GM18505 (cell line): ENCODE measurements around the gene TXNDC11.

Source experiments
- ATAC-seq: cut with Tn5 transposase; IDR thresholded peaks from one replicate; pipeline ENCODE4 v1.9.1; 2021; ENCODE audit not compliant: unreplicated experiment
- POLR2A ChIP-seq: IDR thresholded peaks from 4 replicates; pipeline ENCODE4 v1.6.1; 2011; ENCODE audit warnings: borderline replicate concordance; ENCODE audit not compliant: insufficient read depth, insufficient read length; ENCODE audit errors: extremely low read depth

The TXNDC11 gene

GRCh38 chr16:11674001-11674817, 68.4 kb downstream of the TXNDC11 start:
- no peak for ATAC-seq
- no peak for TF ChIP-seq POLR2A

DNA sequence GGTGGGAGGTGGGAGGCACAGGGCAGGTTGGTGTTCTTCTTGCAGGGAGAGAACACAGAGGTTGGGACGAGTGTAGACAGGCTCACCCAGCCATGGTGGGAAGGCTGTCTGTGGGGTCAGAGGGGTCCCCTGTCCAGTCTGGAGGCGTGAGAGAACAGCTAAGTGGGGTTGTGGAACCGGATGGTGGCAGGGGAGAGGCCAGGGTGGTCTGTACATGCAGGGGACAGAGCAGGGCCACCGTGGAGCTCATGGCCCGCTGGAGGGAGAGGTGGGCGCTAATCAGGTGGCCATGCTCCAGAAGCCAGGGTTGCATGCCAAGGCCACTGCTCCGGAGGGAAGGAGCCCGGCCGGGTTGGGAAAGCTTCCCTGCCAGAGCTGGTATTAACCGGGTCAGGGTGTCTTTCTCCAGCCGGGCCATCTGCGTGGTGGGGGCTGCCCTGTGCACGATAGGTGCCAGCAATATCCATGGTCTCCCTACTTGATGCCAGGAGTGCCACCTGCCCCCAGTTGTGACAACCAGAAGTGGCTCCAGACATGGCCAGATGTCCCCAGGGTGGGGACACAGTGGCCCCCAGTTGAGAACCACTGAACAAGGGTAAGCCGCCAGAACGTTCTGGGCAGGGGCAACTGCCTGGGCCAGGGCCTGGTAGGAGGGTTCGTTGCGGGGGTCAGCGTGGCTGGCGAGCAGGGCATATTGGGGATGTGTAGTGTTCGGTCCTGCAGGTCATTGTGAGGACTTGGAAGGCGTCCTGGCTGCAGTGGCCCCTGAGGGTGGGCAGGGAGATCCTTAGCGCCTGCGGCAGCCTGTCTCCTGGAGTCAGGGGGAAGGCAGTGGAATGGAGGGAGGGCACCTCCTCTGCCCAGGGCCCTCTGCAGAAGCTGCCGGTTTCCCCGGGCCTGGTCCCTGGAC, 69.3 kb downstream of the TXNDC11 start:
- TF ChIP-seq POLR2A = no peak
- ATAC-seq = no peak

GRCh38 chr16:11672206-11673090, 70.2 kb downstream of the TXNDC11 start:
- no peak for ATAC-seq

GRCh38 chr16:11671676-11672075, 71.0 kb downstream of the TXNDC11 start:
- no peak for ATAC-seq
- TF ChIP-seq POLR2A = no peak

More at GRCh38 chr16:11672206-11673090, 70.2 kb downstream of the TXNDC11 start:
- no peak for TF ChIP-seq POLR2A

DNA sequence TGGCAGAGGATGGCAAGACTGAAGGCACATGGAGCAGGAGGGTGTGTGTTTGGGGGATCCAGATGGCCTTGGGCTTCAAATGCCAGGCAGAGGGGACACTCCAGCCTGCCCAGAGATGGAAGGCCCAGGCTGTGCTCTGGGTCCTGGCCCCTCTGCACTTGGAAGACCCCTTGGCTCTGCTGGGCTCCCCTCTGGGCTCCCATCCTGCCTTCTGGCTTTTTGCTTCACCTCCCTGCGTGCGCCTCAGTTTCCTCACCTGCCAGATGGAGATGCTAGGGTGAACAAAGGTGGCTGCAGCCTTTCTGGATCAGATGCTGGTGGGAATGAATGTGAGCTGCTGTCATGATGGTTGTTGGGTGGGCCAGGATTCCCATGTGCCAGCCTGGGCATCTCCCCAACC, 71.4 kb downstream of the TXNDC11 start:
- no peak for TF ChIP-seq POLR2A
- ATAC-seq = no peak

DNA sequence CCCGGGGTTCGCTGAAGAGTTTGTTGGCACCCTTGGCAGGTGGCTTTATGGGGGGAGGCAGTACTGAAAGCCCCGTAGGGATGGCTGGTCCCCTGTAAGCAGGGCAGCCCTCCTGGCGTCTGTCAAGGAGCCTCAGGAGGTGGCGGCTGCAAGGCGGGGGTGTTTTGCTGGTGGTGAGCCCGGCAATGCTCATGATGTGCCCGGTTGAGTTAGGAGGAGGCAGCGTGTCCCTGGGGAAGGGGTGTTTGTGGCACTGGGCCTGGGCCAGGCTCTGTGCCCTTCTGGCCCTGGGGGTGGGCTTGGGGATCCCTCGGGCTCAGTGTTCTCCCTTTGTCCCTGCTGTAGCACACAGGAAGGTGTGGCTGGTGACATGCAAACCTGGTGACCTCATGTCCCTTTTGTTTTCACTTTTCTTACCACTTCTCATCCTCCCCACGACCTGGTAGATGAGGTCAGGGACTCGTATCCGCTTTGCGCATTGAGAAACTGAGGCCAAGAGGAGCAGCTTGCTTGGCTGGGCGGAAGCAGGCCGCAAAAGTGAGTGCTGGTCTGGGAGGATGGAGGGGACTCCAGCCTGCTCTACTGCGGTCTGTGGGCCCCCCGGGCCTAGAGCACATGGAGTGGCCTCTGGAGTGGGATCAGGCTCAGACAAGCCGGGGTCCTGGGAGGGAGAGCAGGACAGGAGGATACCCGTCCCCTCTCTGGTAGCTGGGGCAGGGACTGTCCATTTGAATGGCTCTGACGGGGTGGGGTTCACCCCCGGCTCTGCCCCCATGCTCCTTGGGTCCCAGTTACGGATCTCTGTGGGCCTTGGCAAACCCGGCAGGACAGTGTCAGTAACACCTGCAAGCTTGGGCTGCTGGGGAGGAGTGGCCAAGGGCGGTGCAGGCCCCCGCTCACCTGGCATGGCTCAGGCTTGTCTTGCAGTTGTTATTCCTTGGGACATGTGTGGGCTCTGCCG, 72.2 kb downstream of the TXNDC11 start:
- no peak for ATAC-seq
- TF ChIP-seq POLR2A = peak; percentile 11

GRCh38 chr16:11669380-11670146, 73.1 kb downstream of the TXNDC11 start:
- ATAC-seq = no peak
- no peak for TF ChIP-seq POLR2A

DNA sequence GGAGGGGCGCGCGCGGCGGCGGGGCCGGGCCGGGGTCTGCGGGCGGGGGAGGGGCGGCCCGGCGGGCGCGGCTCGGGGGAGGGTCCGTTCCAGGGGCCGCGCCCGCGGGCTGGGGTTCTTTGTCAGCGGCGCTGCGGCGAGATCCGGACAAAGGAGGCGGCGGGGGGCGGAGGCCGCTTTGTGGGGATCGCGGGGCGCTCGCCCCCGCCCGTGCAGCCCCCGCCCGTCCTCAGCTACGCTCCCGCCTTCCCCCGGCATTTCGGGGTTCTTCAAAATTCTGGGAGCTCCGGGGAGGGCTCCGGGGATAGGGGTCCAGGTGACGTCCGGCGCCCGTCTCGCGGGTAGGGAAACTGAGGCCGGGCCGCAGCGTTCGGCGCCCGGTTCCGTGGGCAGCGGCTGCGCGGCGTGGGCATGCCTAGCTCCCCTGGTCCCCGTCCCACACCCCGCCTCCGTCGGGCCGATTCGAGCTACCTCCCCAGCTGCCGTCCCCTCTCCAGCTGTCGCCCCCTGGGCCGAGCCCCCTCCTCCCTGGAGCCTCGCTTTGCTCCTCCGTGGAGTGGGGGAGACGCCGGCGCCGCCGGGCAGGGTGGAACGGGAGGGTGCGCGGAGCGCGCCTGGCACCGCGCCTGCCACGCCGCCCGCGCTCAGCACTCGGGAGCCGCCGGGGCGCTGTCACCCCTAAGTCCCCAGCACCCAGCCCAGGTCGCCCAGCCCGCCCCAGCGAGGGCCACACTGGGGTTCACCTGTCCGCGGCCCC, 73.9 kb downstream of the TXNDC11 start:
- no peak for TF ChIP-seq POLR2A
- ATAC-seq = no peak

GRCh38 chr16:11667824-11668622, 74.6 kb downstream of the TXNDC11 start, which contains the start of gene SNN:
Gene SNN (plus strand): TSS chr16:11668455. CDS start chr16:11676060, 7,605 bp downstream.
- peak; percentile 67 for ATAC-seq
- TF ChIP-seq POLR2A = peak; percentile 40
